CD14-positive monocyte (primary cell): ENCODE measurements around the gene TMED1. TPM values are rescaled to one million over a fixed set of nuclear protein-coding genes. Genes with fewer than 3 reads are reported as not detected.
"Not testable (repeated sequence)": the region's sequence is repeated elsewhere in the genome, so short reads cannot be mapped to it uniquely, and the experiment has no call there.

Source experiments
- DNase-seq, 3 donors: peaks; one replicate each; pipeline ENCODE4 v3.0.0-alpha.2; 2011 to 2022
- H2AFZ ChIP-seq: 2 replicates; pipeline ENCODE4 v1.6.0; 2012; ENCODE audit warnings: mild to moderate bottlenecking, low read depth, low read length, inconsistent platforms; ENCODE audit not compliant: insufficient read depth, poor library complexity, severe bottlenecking
- H3K27ac ChIP-seq, 2 donors: 1 replicate in 1 of 2; 2 replicates in 1 of 2; pipeline ENCODE4 v1.5.1; 2012 to 2013; ENCODE audit warnings: low read length in 2 of 2, control low read depth in 1 of 2, inconsistent platforms in 1 of 2, low read depth in 1 of 2, mild to moderate bottlenecking in 1 of 2
- H3K27me3 ChIP-seq, 2 donors: one replicate each; pipeline versions ENCODE4 v1.6.0 to v1.6.1; 2011 to 2013; ENCODE audit warnings: low read length in 2 of 2; ENCODE audit not compliant: control insufficient read depth in 2 of 2, insufficient read depth in 2 of 2
- H3K36me3 ChIP-seq, 2 donors: replicated peaks in 1 of 2; 1 replicate in 1 of 2; 2 replicates in 1 of 2; pipeline versions ENCODE4 v1.5.1 to v1.6.1; 2012 to 2013; ENCODE audit warnings: low read length in 2 of 2, control low read depth in 1 of 2, inconsistent platforms in 1 of 2, mild to moderate bottlenecking in 1 of 2; ENCODE audit not compliant: insufficient read depth in 2 of 2, control insufficient read depth in 1 of 2
- H3K4me1 ChIP-seq, 2 donors: 1 replicate in 1 of 2; 2 replicates in 1 of 2; pipeline versions ENCODE4 v1.5.1 to v1.6.1; 2012 to 2013; ENCODE audit warnings: low read length in 2 of 2, control low read depth in 1 of 2, inconsistent platforms in 1 of 2, mild to moderate bottlenecking in 1 of 2, moderate library complexity in 1 of 2; ENCODE audit not compliant: insufficient read depth in 2 of 2, control insufficient read depth in 1 of 2
- H3K4me2 ChIP-seq: replicated peaks from 2 replicates; pipeline ENCODE3; 2012; ENCODE audit warnings: low read length, moderate library complexity, mild to moderate bottlenecking; ENCODE audit not compliant: poor library complexity, severe bottlenecking; ENCODE audit errors: extremely low read depth
- H3K4me3 ChIP-seq, 3 experiments: fragments of 200-600 bp in 1 of 3; sonication (generic) in 1 of 3; replicated peaks in 1 of 3; 1 replicate in 2 of 3; 2 replicates in 1 of 3; pipeline ENCODE4 v1.5.1; 2011 to 2013; ENCODE audit warnings: low read length in 3 of 3, mild to moderate bottlenecking in 3 of 3, control low read depth in 2 of 3, low read depth in 2 of 3, inconsistent platforms in 1 of 3, moderate library complexity in 1 of 3
- H3K79me2 ChIP-seq: 2 replicates; pipeline ENCODE4 v1.6.0; 2012; ENCODE audit warnings: mild to moderate bottlenecking, control low read depth, inconsistent platforms, low read length, moderate library complexity; ENCODE audit not compliant: insufficient read depth
- H3K9ac ChIP-seq: 2 replicates; pipeline ENCODE4 v1.6.0; 2017; ENCODE audit warnings: low read length, mild to moderate bottlenecking; ENCODE audit not compliant: insufficient read depth, poor library complexity, severe bottlenecking
- H3K9me3 ChIP-seq, 2 donors: replicated peaks in 1 of 2; 1 replicate in 1 of 2; 2 replicates in 1 of 2; pipeline versions ENCODE4 v1.5.1 to v1.6.1; 2012 to 2013; ENCODE audit warnings: low read length in 2 of 2, control low read depth in 1 of 2; ENCODE audit not compliant: control insufficient read depth in 1 of 2, insufficient read depth in 1 of 2
- H4K20me1 ChIP-seq: 2 replicates; pipeline ENCODE4 v1.6.0; 2012; ENCODE audit warnings: mild to moderate bottlenecking, low read length, control low read depth, moderate library complexity; ENCODE audit not compliant: insufficient read depth
- H3K27ac Mint-ChIP-seq, 7 donors: one replicate each; pipeline ENCODE4 v1.8.0; 2020; ENCODE audit warnings: mild to moderate bottlenecking in 7 of 7, mixed read lengths in 7 of 7, moderate library complexity in 6 of 7, inconsistent platforms in 2 of 7
- H3K27me3 Mint-ChIP-seq, 3 donors: one replicate each; pipeline ENCODE4 v1.8.0; 2021 to 2022; ENCODE audit warnings: low read depth in 3 of 3, mild to moderate bottlenecking in 3 of 3, mixed read lengths in 3 of 3, moderate library complexity in 3 of 3, inconsistent platforms in 1 of 3
- H3K36me3 Mint-ChIP-seq, 2 donors: one replicate each; pipeline ENCODE4 v1.8.0; 2020; ENCODE audit warnings: mixed read lengths in 2 of 2, inconsistent platforms in 1 of 2, mild to moderate bottlenecking in 1 of 2
- H3K4me1 Mint-ChIP-seq: one replicate; pipeline ENCODE4 v1.8.0; 2020; ENCODE audit warnings: mild to moderate bottlenecking, mixed read lengths
- H3K4me3 Mint-ChIP-seq, 2 donors: one replicate each; pipeline ENCODE4 v1.8.0; 2020; ENCODE audit warnings: mild to moderate bottlenecking in 2 of 2, mixed read lengths in 2 of 2, moderate library complexity in 1 of 2
- H3K9me3 Mint-ChIP-seq, 7 donors: one replicate each; pipeline ENCODE4 v1.8.0; 2020 to 2022; ENCODE audit warnings: mixed read lengths in 7 of 7, mild to moderate bottlenecking in 6 of 7, moderate library complexity in 6 of 7, inconsistent platforms in 2 of 7
- CTCF ChIP-seq: fragments of 200-600 bp; IDR thresholded peaks from one replicate; pipeline ENCODE4 v1.8.0; 2022; ENCODE audit warnings: antibody characterized with exemption, mild to moderate bottlenecking
- WGBS: methylation state at CpG from one replicate; pipeline ENCODE4 v1.1.5; 2013; ENCODE audit warnings: missing lambda C conversion rate; ENCODE audit not compliant: insufficient coverage; 5-methylcytosine and 5-hydroxymethylcytosine counted together
- intact Hi-C, 2 donors: fragments of 100-400 bp; cut with micrococcal nuclease; formaldehyde crosslinking; loops; one replicate each; pipeline versions ENCODE4 v1.15.0 to v1.15.1; 2023
- polyA plus RNA-seq, 3 donors: library from polyadenylated mRNA; depleted of rRNA in 1 of 3; unstranded in 2 of 3; stranded (reverse) in 1 of 3; fragments of 300-500 nt in 2 of 3; fragments of >200 nt in 1 of 3; fragmentation: Illumina TruSeq in 2 of 3; gene quantifications; 1 replicate in 2 of 3; 2 replicates in 1 of 3; pipeline ENCODE4 v1.2.3, GENCODE V29; 2012 to 2021

TMED1 gene
- polyA plus RNA-seq, 3 donors = 23.2 to 56.7 (median 51.3) TPM

- no peak overlapping the region for H3K4me3 Mint-ChIP-seq
- H3K4me1 Mint-ChIP-seq = peaks cover 33% of the 10 kb centered on the region
- peak in 2 of 3 donors; percentile 29 to 39 for DNase-seq
- H2AFZ ChIP-seq = no peak overlapping the region
- H3K27me3 Mint-ChIP-seq = peaks cover 0 to 3% (median 3%) of the 10 kb centered on the region in 3 donors
- H3K79me2 ChIP-seq = peaks cover 39% of the 10 kb centered on the region
- H3K27me3 ChIP-seq = no peaks in the 10 kb centered on the region
- intact Hi-C loops = no loop called here
- peak; percentile 84 for TF ChIP-seq CTCF
- H3K9me3 Mint-ChIP-seq = peaks cover 0 to 5% (median 0%) of the 10 kb centered on the region in 7 donors
- no CpG with 5 or more reads among the region's 4 CpGs for WGBS
- H3K4me1 ChIP-seq = peaks cover 14 to 42% of the 10 kb centered on the region in 2 donors
- H3K9ac ChIP-seq = no peak overlapping the region
- peaks cover 42 to 83% of the 10 kb centered on the region in 2 donors for H3K36me3 Mint-ChIP-seq
- peak overlapping the region in 5 of 7 donors; percentile 46 to 86 (median 83) for H3K27ac Mint-ChIP-seq
- H4K20me1 ChIP-seq = peaks cover 27% of the 10 kb centered on the region
- no peaks in the 10 kb centered on the region for H3K9me3 ChIP-seq
- peak overlapping the region in 1 of 2 donors; percentile 45 for H3K27ac ChIP-seq
- peaks cover 48 to 69% of the 10 kb centered on the region in 2 donors for H3K36me3 ChIP-seq
- H3K4me3 ChIP-seq = no peak overlapping the region
- H3K4me2 ChIP-seq = no peak overlapping the region
These were observed 22.3 kb upstream of the TMED1 start for GRCh38 chr19:10858204-10858828.

GRCh38 chr19:10856899-10857298 is 20.9 kb upstream of the TMED1 start:
- H3K4me3 ChIP-seq, H3K27ac ChIP-seq, H3K27me3 ChIP-seq, H3K4me2 ChIP-seq, H3K4me3 Mint-ChIP-seq, H2AFZ ChIP-seq, DNase-seq, H3K27ac Mint-ChIP-seq, intact Hi-C loops, H3K9ac ChIP-seq, H3K27me3 Mint-ChIP-seq, H3K9me3 Mint-ChIP-seq, H3K9me3 ChIP-seq: not testable (repeated sequence)
- Histone ChIP-seq H3K36me3 (peaks cover 51 to 72% of the 10 kb centered on the region in 2 donors), H3K4me1 (peaks cover 14 to 38% of the 10 kb centered on the region in 2 donors), H3K79me2 (peaks cover 50% of the 10 kb centered on the region), H4K20me1 (peaks cover 39% of the 10 kb centered on the region)
- Mint-ChIP-seq H3K4me1 (peaks cover 35% of the 10 kb centered on the region), H3K36me3 (peaks cover 40 to 83% of the 10 kb centered on the region in 2 donors)
- no CpG with 5 or more reads among the region's 1 CpG for WGBS
